Panc1 (cell line): ENCODE results near the gene DNAAF6. TPM values are rescaled to one million over a fixed set of nuclear protein-coding genes. Genes with fewer than 3 reads are reported as not detected.

ENCODE experiments used
- ATAC-seq: fragments of 200-7000 bp; cut with Tn5 transposase; 2 replicates; pipeline ENCODE4 v1.9.1; 2020; ENCODE audit warnings: mild to moderate bottlenecking, moderate library complexity
- BruUV-seq: library from RNA; stranded (reverse); fragments of 400-500 nt; replicated peaks from 2 replicates; lab custom pipeline; 2021; lab: Mats Ljungman, UMichigan
- CTCF ChIA-PET: fragments of 300-600 bp; sonication (Branson Sonifier 250); formaldehyde crosslinking; loops from one replicate; lab custom pipeline; 2022; ENCODE audit warnings: antibody characterized with exemption; lab: Charles Lee
- POLR2A ChIA-PET: fragments of 300-600 bp; sonication (Branson Sonifier 250); formaldehyde crosslinking; loops from one replicate; lab custom pipeline; 2022; ENCODE audit warnings: antibody characterized with exemption; lab: Charles Lee
- DNase-seq: peaks from one replicate; pipeline ENCODE4 v3.0.0-alpha.2; 2010; ENCODE audit warnings: low read depth, low spot score
- H3K27ac ChIP-seq: 2 replicates; pipeline ENCODE4 v1.5.1; 2011; ENCODE audit warnings: mild to moderate bottlenecking, low read length, inconsistent platforms
- H3K27me3 ChIP-seq: fragments of 200-500 bp; sonication (Bioruptor generic); 2 replicates; pipeline ENCODE4 v1.6.0; 2014; ENCODE audit warnings: low read length, inconsistent platforms; ENCODE audit not compliant: control insufficient read depth, insufficient read depth
- H3K36me3 ChIP-seq: fragments of 200-500 bp; sonication (Bioruptor generic); 2 replicates; pipeline ENCODE4 v1.5.1; 2014; ENCODE audit warnings: inconsistent platforms, mild to moderate bottlenecking, low read length, moderate library complexity; ENCODE audit not compliant: control insufficient read depth, insufficient read depth
- H3K4me1 ChIP-seq: 2 replicates; pipeline ENCODE4 v1.5.1; 2011; ENCODE audit warnings: inconsistent platforms, mild to moderate bottlenecking, low read length, moderate library complexity; ENCODE audit not compliant: control insufficient read depth, insufficient read depth
- H3K4me3 ChIP-seq, 2 experiments: 2 replicates each; pipeline ENCODE4 v1.5.1; 2011 to 2012; ENCODE audit warnings: low read depth in 2 of 2, low read length in 2 of 2, mild to moderate bottlenecking in 2 of 2, inconsistent platforms in 1 of 2, moderate library complexity in 1 of 2
- H3K9me3 ChIP-seq: fragments of 200-500 bp; sonication (Bioruptor generic); 2 replicates; pipeline ENCODE4 v1.5.1; 2014; ENCODE audit warnings: low read depth, mild to moderate bottlenecking, inconsistent platforms, low read length, moderate library complexity; ENCODE audit not compliant: control insufficient read depth, insufficient read depth
- CTCF ChIP-seq: fragments of 450-650 bp; IDR thresholded peaks from 2 replicates; pipeline ENCODE4 v1.5.1; 2017; ENCODE audit warnings: mild to moderate bottlenecking
- POLR2AphosphoS5 ChIP-seq: IDR thresholded peaks from 2 replicates; pipeline ENCODE4 v1.6.1; 2012; ENCODE audit warnings: mild to moderate bottlenecking, low read depth, low read length, moderate library complexity
- SIN3A ChIP-seq: IDR thresholded peaks from 2 replicates; pipeline ENCODE4 v1.6.1; 2012; ENCODE audit warnings: low read depth, mild to moderate bottlenecking, low read length, moderate library complexity, borderline replicate concordance; ENCODE audit not compliant: insufficient read depth
- TCF7L2 ChIP-seq: IDR thresholded peaks from 2 replicates; pipeline ENCODE4 v1.6.1; 2011; ENCODE audit warnings: mild to moderate bottlenecking, low read depth, low read length, inconsistent platforms
- in situ Hi-C: cut with HindIII; loops from 2 replicates; pipeline ENCODE4 v1.10.0; 2016; ENCODE audit warnings: low sequenced_read_pairs, low pct_unique_long_range_greater_than_20kb
- intact Hi-C: fragments of 100-400 bp; cut with micrococcal nuclease; formaldehyde crosslinking; loops from one replicate; pipeline ENCODE4 v1.10.0; 2022; ENCODE audit not compliant: unreplicated experiment
- total RNA-seq: library from RNA; stranded (reverse); gene quantifications from one replicate; pipeline ENCODE4 v1.2.1, GENCODE V29; 2021; ENCODE audit not compliant: unreplicated experiment
- TF ChIP-seq, protein P1 (sequence below), 2 experiments: IDR thresholded peaks; 2 replicates each; pipeline ENCODE4 v1.6.1; 2011 to 2012; ENCODE audit warnings: low read depth in 2 of 2, control low read depth in 1 of 2, low read length in 1 of 2, mild to moderate bottlenecking in 1 of 2, moderate library complexity in 1 of 2; ENCODE audit not compliant: insufficient read depth in 1 of 2

The DNAAF6 gene
- total RNA-seq, 1 experiment from 2014 or later, result not detected

DNA sequence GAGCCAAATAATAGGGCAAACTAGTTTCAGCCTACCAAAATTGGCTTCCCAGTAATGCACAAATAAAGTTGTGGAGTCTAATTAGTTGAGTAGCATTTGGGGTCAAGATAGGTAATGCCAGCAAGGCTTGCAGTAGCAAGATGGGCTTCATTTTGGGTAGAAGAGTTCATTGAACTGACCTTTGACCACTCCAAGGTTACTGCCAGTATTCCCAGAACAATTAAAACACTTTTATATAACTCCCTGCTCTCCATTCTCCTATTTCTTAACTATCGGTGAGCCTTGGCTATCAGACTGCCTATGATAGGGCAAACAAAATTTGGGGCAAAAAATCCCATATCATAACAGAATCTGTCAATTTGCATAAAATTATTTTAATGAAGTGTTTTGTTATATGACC, 7.1 kb downstream of the DNAAF6 start:
- Histone ChIP-seq H3K27me3 (peaks cover 2% of the 10 kb centered on the region; the same call in 1 of the 2 replicates), H3K27ac (no peak overlapping the region), H3K4me1 (no peaks in the 10 kb centered on the region), H3K9me3 (no peaks in the 10 kb centered on the region), H3K36me3 (no peaks in the 10 kb centered on the region), H3K4me3 (no peak overlapping the region)
- no peak for ATAC-seq
- DNase-seq, result no peak
- in situ Hi-C loops (no loop called here), intact Hi-C loops (no loop called here)
- CTCF ChIA-PET, result no interaction called here
- TF ChIP-seq POLR2AphosphoS5 (no peak), TCF7L2 (no peak), CTCF (no peak), SIN3A (no peak)
- TF ChIP-seq, protein P1, sequence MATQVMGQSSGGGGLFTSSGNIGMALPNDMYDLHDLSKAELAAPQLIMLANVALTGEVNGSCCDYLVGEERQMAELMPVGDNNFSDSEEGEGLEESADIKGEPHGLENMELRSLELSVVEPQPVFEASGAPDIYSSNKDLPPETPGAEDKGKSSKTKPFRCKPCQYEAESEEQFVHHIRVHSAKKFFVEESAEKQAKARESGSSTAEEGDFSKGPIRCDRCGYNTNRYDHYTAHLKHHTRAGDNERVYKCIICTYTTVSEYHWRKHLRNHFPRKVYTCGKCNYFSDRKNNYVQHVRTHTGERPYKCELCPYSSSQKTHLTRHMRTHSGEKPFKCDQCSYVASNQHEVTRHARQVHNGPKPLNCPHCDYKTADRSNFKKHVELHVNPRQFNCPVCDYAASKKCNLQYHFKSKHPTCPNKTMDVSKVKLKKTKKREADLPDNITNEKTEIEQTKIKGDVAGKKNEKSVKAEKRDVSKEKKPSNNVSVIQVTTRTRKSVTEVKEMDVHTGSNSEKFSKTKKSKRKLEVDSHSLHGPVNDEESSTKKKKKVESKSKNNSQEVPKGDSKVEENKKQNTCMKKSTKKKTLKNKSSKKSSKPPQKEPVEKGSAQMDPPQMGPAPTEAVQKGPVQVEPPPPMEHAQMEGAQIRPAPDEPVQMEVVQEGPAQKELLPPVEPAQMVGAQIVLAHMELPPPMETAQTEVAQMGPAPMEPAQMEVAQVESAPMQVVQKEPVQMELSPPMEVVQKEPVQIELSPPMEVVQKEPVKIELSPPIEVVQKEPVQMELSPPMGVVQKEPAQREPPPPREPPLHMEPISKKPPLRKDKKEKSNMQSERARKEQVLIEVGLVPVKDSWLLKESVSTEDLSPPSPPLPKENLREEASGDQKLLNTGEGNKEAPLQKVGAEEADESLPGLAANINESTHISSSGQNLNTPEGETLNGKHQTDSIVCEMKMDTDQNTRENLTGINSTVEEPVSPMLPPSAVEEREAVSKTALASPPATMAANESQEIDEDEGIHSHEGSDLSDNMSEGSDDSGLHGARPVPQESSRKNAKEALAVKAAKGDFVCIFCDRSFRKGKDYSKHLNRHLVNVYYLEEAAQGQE (IDR thresholded peaks at IDR 0.05; ENCODE audit: insufficient read depth in 1 of 2, low read depth in 2 of 2, low read length in 1 of 2), result no peak
- no TSS peak for BruUV-seq
- POLR2A ChIA-PET, result no interaction called here

GRCh38 chrX:107226757-107227156, 20.3 kb downstream of the DNAAF6 start:
- CTCF ChIA-PET, result no interaction called here
- intact Hi-C loops (no loop called here), in situ Hi-C loops (no loop called here)
- DNase-seq (no peak), ATAC-seq (no peak)
- Histone ChIP-seq H3K4me3 (no peak overlapping the region), H3K36me3 (no peaks in the 10 kb centered on the region), H3K4me1 (no peaks in the 10 kb centered on the region), H3K27me3 (peaks cover 3% of the 10 kb centered on the region; the same call in 1 of the 2 replicates), H3K9me3 (no peaks in the 10 kb centered on the region), H3K27ac (no peak overlapping the region)
- no peak for TF ChIP-seq POLR2AphosphoS5
- TF ChIP-seq TCF7L2, result no peak
- TF ChIP-seq CTCF, result no peak
- POLR2A ChIA-PET, result no interaction called here
- BruUV-seq, result no TSS peak
